Tibial artery (tissue), 4 donors: ENCODE results near the gene GJC3.
A peak's percentile ranks its signal among the peaks of the same experiment; 100 is the strongest.
"Not testable (repeated sequence)": the region's sequence is repeated elsewhere in the genome, so short reads cannot be mapped to it uniquely, and the experiment has no call there.

Source experiments
- DNase-seq, 2 donors: peaks; one replicate each; pipeline ENCODE4 v3.0.0-alpha.2; 2019
- H3K27ac ChIP-seq, 2 donors: fragments of 200-600 bp; sonication (generic) in 1 of 2; 1 replicate in 1 of 2; 2 replicates in 1 of 2; pipeline ENCODE4 v1.5.1; 2018 to 2019; ENCODE audit warnings: mild to moderate bottlenecking in 1 of 2
- H3K27me3 ChIP-seq, 2 donors: fragments of 200-600 bp; sonication (generic) in 1 of 2; one replicate each; pipeline versions ENCODE4 v1.5.1 to v1.6.0; 2016 to 2019
- H3K36me3 ChIP-seq, 3 donors: fragments of 200-600 bp; sonication (generic) in 2 of 3; one replicate each; pipeline ENCODE4 v1.5.1; 2016 to 2019; ENCODE audit warnings: mild to moderate bottlenecking in 2 of 3
- H3K4me1 ChIP-seq, 4 donors: fragments of 200-600 bp; sonication (generic) in 2 of 4; 1 replicate in 3 of 4; 2 replicates in 1 of 4; pipeline ENCODE4 v1.5.1; 2016 to 2019
- H3K4me3 ChIP-seq, 2 donors: fragments of 200-600 bp; sonication (generic) in 1 of 2; 1 replicate in 1 of 2; 2 replicates in 1 of 2; pipeline ENCODE4 v1.5.1; 2018 to 2019; ENCODE audit warnings: mild to moderate bottlenecking in 2 of 2
- H3K9me3 ChIP-seq, 3 donors: fragments of 200-600 bp; sonication (generic) in 1 of 3; one replicate each; pipeline ENCODE4 v1.5.1; 2016 to 2019
- CTCF ChIP-seq, 2 experiments: fragments of 200-600 bp in 1 of 2; fragments of 450-650 bp in 1 of 2; IDR thresholded peaks; one replicate each; pipeline ENCODE4 v1.5.1; 2017 to 2019; ENCODE audit warnings: antibody characterized with exemption in 2 of 2, mild to moderate bottlenecking in 1 of 2, moderate library complexity in 1 of 2
- intact Hi-C: fragments of 100-400 bp; cut with DNase I; formaldehyde crosslinking; loops from one replicate; pipeline ENCODE4 v1.15.0; 2023; ENCODE audit warnings: low total_unique reads

The GJC3 gene

DNA sequence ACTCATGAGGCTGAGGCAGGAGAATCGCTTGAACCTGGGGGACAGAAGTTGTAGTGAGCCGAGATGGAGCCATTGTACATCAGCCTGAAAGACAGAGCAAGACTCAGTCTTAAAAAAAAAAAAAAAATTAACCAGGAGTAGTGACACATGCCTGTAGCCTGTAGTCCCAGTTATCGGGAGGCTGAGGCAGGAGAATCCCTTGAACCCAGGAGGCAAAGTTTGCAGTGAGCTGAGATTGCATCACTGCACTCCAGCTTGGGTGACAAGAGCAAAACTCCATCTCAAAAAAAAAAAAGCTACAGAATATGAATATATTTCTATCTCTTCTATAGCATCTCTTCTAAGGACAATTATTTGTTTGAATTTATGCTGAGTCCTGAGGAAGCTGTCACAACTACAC lies 39.9 kb upstream of the GJC3 start:
- Histone ChIP-seq H3K27me3 (peaks cover 0 to 29% of the 10 kb centered on the region in 2 donors), H3K36me3 (peaks cover 0 to 14% (median 0%) of the 10 kb centered on the region in 3 donors), H3K4me1 (no peaks in the 10 kb centered on the region), H3K4me3 (no peak overlapping the region), H3K27ac (no peak overlapping the region), H3K9me3 (no peaks in the 10 kb centered on the region)
- TF ChIP-seq CTCF (IDR thresholded peaks at IDR 0.05): no peak
- intact Hi-C loops: no loop called here
- no peak for DNase-seq

- Histone ChIP-seq H3K9me3 (no peaks in the 10 kb centered on the region), H3K27ac (no peak overlapping the region), H3K4me3 (no peak overlapping the region), H3K4me1 (no peaks in the 10 kb centered on the region), H3K27me3 (peaks cover 0 to 29% of the 10 kb centered on the region in 2 donors), H3K36me3 (no peaks in the 10 kb centered on the region)
- no peak for DNase-seq
- intact Hi-C loops: no loop called here
- no peak for TF ChIP-seq CTCF (IDR thresholded peaks at IDR 0.05)
Measured at GRCh38 chr7:99958564-99959227, 29.3 kb upstream of the GJC3 start.

GRCh38 chr7:99955247-99955646 lies 25.8 kb upstream of the GJC3 start:
- H3K9me3 ChIP-seq: no peaks in the 10 kb centered on the region
- no peaks in the 10 kb centered on the region for H3K4me1 ChIP-seq
- TF ChIP-seq CTCF (IDR thresholded peaks at IDR 0.05): no peak
- H3K27ac ChIP-seq: no peak overlapping the region
- H3K4me3 ChIP-seq: no peak overlapping the region
- peaks cover 0 to 4% of the 10 kb centered on the region in 2 donors for H3K27me3 ChIP-seq
- H3K36me3 ChIP-seq: no peaks in the 10 kb centered on the region
- intact Hi-C loops: no loop called here
- DNase-seq: no peak

GRCh38 chr7:99954643-99955042 lies 25.2 kb upstream of the GJC3 start:
- H3K4me1 ChIP-seq, DNase-seq, intact Hi-C loops, H3K27ac ChIP-seq, H3K4me3 ChIP-seq, H3K9me3 ChIP-seq, H3K27me3 ChIP-seq, H3K36me3 ChIP-seq: not testable (repeated sequence)

GRCh38 chr7:99953649-99954048 lies 24.2 kb upstream of the GJC3 start:
- H3K27ac ChIP-seq: no peak overlapping the region
- H3K36me3 ChIP-seq: no peaks in the 10 kb centered on the region
- intact Hi-C loops: no loop called here
- peak in 1 of 2 donors; percentile 68 for DNase-seq
- no peak for TF ChIP-seq CTCF (IDR thresholded peaks at IDR 0.05)
- no peaks in the 10 kb centered on the region for H3K9me3 ChIP-seq
- no peaks in the 10 kb centered on the region for H3K27me3 ChIP-seq
- no peak overlapping the region for H3K4me3 ChIP-seq
- H3K4me1 ChIP-seq: no peaks in the 10 kb centered on the region

GRCh38 chr7:99952649-99953048 lies 23.2 kb upstream of the GJC3 start:
- intact Hi-C loops, H3K4me1 ChIP-seq, H3K9me3 ChIP-seq, H3K27me3 ChIP-seq, DNase-seq, H3K36me3 ChIP-seq, H3K27ac ChIP-seq, H3K4me3 ChIP-seq: not testable (repeated sequence)

DNA sequence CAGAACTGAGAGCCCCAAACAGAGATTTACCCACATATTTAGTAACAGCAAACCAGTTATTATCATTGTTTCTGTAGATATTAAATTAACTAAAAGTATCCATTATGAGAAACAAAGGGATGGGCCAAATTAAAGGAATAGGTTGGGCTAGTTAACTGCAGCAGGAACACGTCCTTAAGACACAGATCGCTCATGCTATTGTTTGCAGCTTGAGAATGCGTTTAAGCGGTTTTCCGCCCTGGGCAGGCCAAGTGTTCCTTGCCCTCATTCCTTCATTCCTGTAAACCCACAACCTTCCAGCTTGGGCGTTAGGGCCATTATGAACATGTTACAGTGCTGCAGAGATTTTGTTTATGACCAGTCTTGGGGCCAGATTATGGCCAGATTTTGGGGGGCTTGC lies 21.4 kb upstream of the GJC3 start:
- H3K4me3 ChIP-seq, H3K27ac ChIP-seq, intact Hi-C loops, H3K4me1 ChIP-seq, DNase-seq, H3K36me3 ChIP-seq, H3K27me3 ChIP-seq, H3K9me3 ChIP-seq: not testable (repeated sequence)
